Ovary (tissue), 9 donors: Measurements from ENCODE around the gene BCAN. TPM values are rescaled to one million over a fixed set of nuclear protein-coding genes. Genes with fewer than 3 reads are reported as not detected.

ENCODE experiments used
- DNase-seq, 5 donors: peaks; one replicate each; pipeline ENCODE4 v3.0.0-alpha.2; 2019 to 2020
- H3K27ac ChIP-seq, 2 donors: fragments of 200-600 bp; one replicate each; pipeline versions ENCODE4 v1.5.1 to v1.8.0; 2019 to 2022
- H3K27me3 ChIP-seq: fragments of 200-600 bp; one replicate; pipeline ENCODE4 v1.8.0; 2022
- H3K36me3 ChIP-seq: fragments of 200-600 bp; sonication (generic); one replicate; pipeline ENCODE4 v1.5.1; 2019
- H3K4me1 ChIP-seq: one replicate; pipeline ENCODE4 v1.8.1; 2013; ENCODE audit warnings: mild to moderate bottlenecking, moderate library complexity; ENCODE audit not compliant: insufficient read depth
- H3K4me3 ChIP-seq: fragments of 200-600 bp; sonication (generic); one replicate; pipeline ENCODE4 v1.5.1; 2017
- H3K9me3 ChIP-seq, 2 donors: fragments of 200-600 bp in 1 of 2; sonication (generic) in 1 of 2; one replicate each; pipeline versions ENCODE4 v1.5.1 to v1.8.1; 2013 to 2019; ENCODE audit warnings: mild to moderate bottlenecking in 1 of 2, moderate library complexity in 1 of 2
- EP300 ChIP-seq: sonication (generic); formaldehyde crosslinking; IDR thresholded peaks from one replicate; pipeline ENCODE4 v1.6.1; 2017; ENCODE audit warnings: antibody characterized with exemption
- POLR2A ChIP-seq: fragments of 450-650 bp; IDR thresholded peaks from one replicate; pipeline ENCODE4 v1.6.1; 2017; ENCODE audit warnings: antibody characterized with exemption, mild to moderate bottlenecking, moderate library complexity
- WGBS, 3 donors: extraction: QIAGEN DNeasy Blood & Tissue Kit in 1 of 3; methylation state at CpG; one replicate each; pipeline versions ENCODE4 v1.1.5 to v1.1.7; 2013 to 2017; 5-methylcytosine and 5-hydroxymethylcytosine counted together
- intact Hi-C, 4 donors: fragments of 100-400 bp; cut with DNase I; formaldehyde crosslinking; loops; one replicate each; pipeline versions ENCODE4 v1.11.0 to v1.15.1; 2022 to 2023
- polyA plus RNA-seq, 2 donors: library from polyadenylated mRNA; stranded (reverse); fragments of 200-250 nt in 1 of 2; fragments of 350-450 nt in 1 of 2; fragmentation: Illumina TruSeq in 1 of 2; extraction: RNeasy Lipid Tissue Mini Kit (QIAGEN cat#74804) in 1 of 2; gene quantifications; one replicate each; pipeline ENCODE4 v1.2.3, GENCODE V29; 2013 to 2014
- total RNA-seq, 7 donors: library from RNA; depleted of rRNA in 2 of 7; stranded (reverse); fragments of >200 nt in 2 of 7; fragmentation: NEBNext Ultra II Directional in 3 of 7; extraction: Animal tissue kit (Norgen Biotek cat#: 25700) in 3 of 7; gene quantifications; one replicate each; pipeline versions ENCODE4 v1.1.0 to v1.2.4, GENCODE V29; 2016 to 2023
- TF ChIP-seq, protein P1 (sequence below), 3 donors: fragments of 450-650 bp in 2 of 3; fragments of 200-600 bp in 1 of 3; IDR thresholded peaks; one replicate each; pipeline versions ENCODE4 v1.5.1 to v1.8.0; 2016 to 2022; ENCODE audit warnings: antibody characterized with exemption in 3 of 3, mild to moderate bottlenecking in 1 of 3
- donor health status: DM: no; HTN: no; CAD: no; lungs with moderate emphysema.
- donor health status: DM: no; HTN: no; CAD: no.
- donor health status: Bipolar disorder and iron deficiency.
- donor health status: DM: yes; HTN: yes; CAD: no.
- donor health status: DM: no; HTN: no; CAD: no.
- donor health status: DM: yes; HTN: yes; CAD: no.

BCAN gene
- total and polyA plus RNA-seq, 9 donors, result 0.11 to 2.2 (median 0.39) TPM; not detected in 3

DNA sequence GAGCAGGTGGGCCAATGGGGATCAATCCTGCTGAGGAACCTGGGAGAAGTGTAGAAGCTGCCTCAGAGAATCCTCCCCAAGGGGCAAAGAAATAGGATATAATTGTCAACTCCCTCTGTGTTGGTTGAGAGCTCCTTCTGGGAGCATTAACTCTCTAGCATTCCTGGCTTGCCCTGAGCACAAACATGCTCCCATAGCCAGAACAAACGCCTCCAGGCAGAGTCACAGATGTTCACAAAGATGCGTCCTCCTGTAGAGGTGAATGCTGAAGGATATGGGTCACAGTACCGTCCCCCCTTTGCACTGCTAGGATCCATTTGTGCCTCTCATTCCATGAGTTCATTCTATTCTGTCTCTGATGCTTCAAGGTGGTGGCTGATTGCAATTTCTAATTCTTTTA is 9.6 kb upstream of the BCAN start:
- H3K4me3 ChIP-seq, result no peak overlapping the region
- no peak for DNase-seq
- H3K27ac ChIP-seq, result no peak overlapping the region
- intact Hi-C loops, result no loop called here
- H3K9me3 ChIP-seq, result no peaks in the 10 kb centered on the region
- no peaks in the 10 kb centered on the region for H3K36me3 ChIP-seq
- TF ChIP-seq EP300 (no peak), POLR2A (no peak)
- TF ChIP-seq, protein P1, sequence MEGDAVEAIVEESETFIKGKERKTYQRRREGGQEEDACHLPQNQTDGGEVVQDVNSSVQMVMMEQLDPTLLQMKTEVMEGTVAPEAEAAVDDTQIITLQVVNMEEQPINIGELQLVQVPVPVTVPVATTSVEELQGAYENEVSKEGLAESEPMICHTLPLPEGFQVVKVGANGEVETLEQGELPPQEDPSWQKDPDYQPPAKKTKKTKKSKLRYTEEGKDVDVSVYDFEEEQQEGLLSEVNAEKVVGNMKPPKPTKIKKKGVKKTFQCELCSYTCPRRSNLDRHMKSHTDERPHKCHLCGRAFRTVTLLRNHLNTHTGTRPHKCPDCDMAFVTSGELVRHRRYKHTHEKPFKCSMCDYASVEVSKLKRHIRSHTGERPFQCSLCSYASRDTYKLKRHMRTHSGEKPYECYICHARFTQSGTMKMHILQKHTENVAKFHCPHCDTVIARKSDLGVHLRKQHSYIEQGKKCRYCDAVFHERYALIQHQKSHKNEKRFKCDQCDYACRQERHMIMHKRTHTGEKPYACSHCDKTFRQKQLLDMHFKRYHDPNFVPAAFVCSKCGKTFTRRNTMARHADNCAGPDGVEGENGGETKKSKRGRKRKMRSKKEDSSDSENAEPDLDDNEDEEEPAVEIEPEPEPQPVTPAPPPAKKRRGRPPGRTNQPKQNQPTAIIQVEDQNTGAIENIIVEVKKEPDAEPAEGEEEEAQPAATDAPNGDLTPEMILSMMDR (IDR thresholded peaks at IDR 0.05), result no peak
- WGBS, 3 donors, result 35 to 57% (median 51%) methylated on average over 3 of the region's 3 CpGs
- H3K27me3 ChIP-seq, result no peaks in the 10 kb centered on the region
- no peaks in the 10 kb centered on the region for H3K4me1 ChIP-seq

- H3K4me3 ChIP-seq, result no peak overlapping the region
- 30 to 32% (median 31%) methylated on average over 8 of the region's 8 CpGs for WGBS, 3 donors
- H3K27me3 ChIP-seq, result no peaks in the 10 kb centered on the region
- intact Hi-C loops, result no loop called here
- no peak overlapping the region for H3K27ac ChIP-seq
- no peak for DNase-seq
- H3K36me3 ChIP-seq, result no peaks in the 10 kb centered on the region
- H3K4me1 ChIP-seq, result peaks cover 2% of the 10 kb centered on the region
- H3K9me3 ChIP-seq, result no peaks in the 10 kb centered on the region
- no peak for TF ChIP-seq POLR2A
- no peak for TF ChIP-seq EP300
- TF ChIP-seq, protein P1 (IDR thresholded peaks at IDR 0.05), result no peak
Measured at GRCh38 chr1:156638189-156638985, 3.5 kb upstream of the BCAN start.

- DNase-seq, result no peak
- Histone ChIP-seq H3K4me3 (no peak overlapping the region), H3K4me1 (peaks cover 2% of the 10 kb centered on the region), H3K27me3 (no peaks in the 10 kb centered on the region), H3K9me3 (no peaks in the 10 kb centered on the region), H3K36me3 (no peaks in the 10 kb centered on the region), H3K27ac (no peak overlapping the region)
- TF ChIP-seq POLR2A (no peak), EP300 (no peak)
- TF ChIP-seq, protein P1 (IDR thresholded peaks at IDR 0.05), result no peak
- intact Hi-C loops, result no loop called here
- 72 to 80% (median 77%) methylated on average over 6 of the region's 6 CpGs for WGBS, 3 donors
Measured at GRCh38 chr1:156639601-156640101, 2.3 kb upstream of the BCAN start.

- no peaks in the 10 kb centered on the region for H3K27me3 ChIP-seq
- no peaks in the 10 kb centered on the region for H3K36me3 ChIP-seq
- H3K9me3 ChIP-seq, result no peaks in the 10 kb centered on the region
- no peak for DNase-seq
- intact Hi-C loops, result no loop called here
- H3K27ac ChIP-seq, result no peak overlapping the region
- TF ChIP-seq, protein P1 (IDR thresholded peaks at IDR 0.05), result no peak
- TF ChIP-seq POLR2A (no peak), EP300 (no peak)
- 39 to 45% (median 43%) methylated on average over 6 of the region's 6 CpGs for WGBS, 3 donors
- peaks cover 2% of the 10 kb centered on the region for H3K4me1 ChIP-seq
- H3K4me3 ChIP-seq, result no peak overlapping the region
Measured at GRCh38 chr1:156640842-156641706, 843 bp upstream of the BCAN start.
